ENCODE data around the gene SEMA5B.

Gene SEMA5B

DNA sequence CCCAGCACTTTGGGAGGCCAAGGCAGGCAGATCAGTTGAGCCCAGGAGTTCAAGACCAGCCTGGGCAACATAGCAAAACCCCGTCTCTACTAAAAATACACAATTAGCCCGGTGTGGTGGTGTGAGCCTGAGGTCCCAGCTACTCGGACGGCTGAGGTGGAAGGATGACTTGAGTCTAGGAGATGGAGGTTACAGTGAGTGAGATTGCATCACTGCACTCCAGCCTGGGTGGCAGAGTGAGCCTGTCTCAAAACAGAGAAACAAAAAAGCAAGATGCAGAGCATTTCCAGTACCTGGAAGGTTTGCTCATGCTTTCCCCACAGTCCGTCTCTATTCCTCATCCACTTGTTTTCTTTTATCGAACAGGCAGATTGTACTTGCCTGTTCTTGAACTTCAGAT is 35.5 kb upstream of the SEMA5B start:
- H3K79me2 ChIP-seq (ENCODE audit: control insufficient read depth, insufficient read depth, low read length, poor library complexity), result peaks cover 11% of the 10 kb centered on the region
- no peak overlapping the region for H3K18ac ChIP-seq (ENCODE audit: low read length)
- no peaks in the 10 kb centered on the region for H3K36me3 ChIP-seq (ENCODE audit: control insufficient read depth in 1 of 2, insufficient read depth in 2 of 2, low read length in 2 of 2)
- H3K27me3 ChIP-seq (ENCODE audit: insufficient read depth, low read length), result no peaks in the 10 kb centered on the region
- H4K91ac ChIP-seq (ENCODE audit: low read depth, low read length), result no peak overlapping the region
- H3K9ac ChIP-seq (ENCODE audit: low read length), result no peak overlapping the region
- no peak overlapping the region for H2AFZ ChIP-seq (ENCODE audit: insufficient read depth, low read length, poor library complexity)
- no peak overlapping the region for H2BK5ac ChIP-seq (ENCODE audit: low read depth, low read length, poor library complexity)
- WGBS (ENCODE audit: extremely low coverage, insufficient coverage, insufficient read length), result no CpG with 5 or more reads among the region's 6 CpGs
- no peak overlapping the region for H2BK120ac ChIP-seq (ENCODE audit: insufficient read depth, low read length, poor library complexity)
- H3K27ac ChIP-seq (ENCODE audit: low read depth, low read length), result no peak overlapping the region
- H3K4me2 ChIP-seq (ENCODE audit: low read length), result no peak overlapping the region
- H3K9me3 ChIP-seq (ENCODE audit: insufficient read depth, low read depth, low read length), result no peaks in the 10 kb centered on the region
- no peak overlapping the region for H3K4me3 ChIP-seq (ENCODE audit: low read depth, low read length)
- H3K4me1 ChIP-seq (ENCODE audit: control insufficient read depth in 1 of 2, insufficient read depth in 2 of 2, low read length in 2 of 2), result peaks cover 5 to 6% of the 10 kb centered on the region in 2 experiments
- no peak overlapping the region for H2BK12ac ChIP-seq (ENCODE audit: low read length)
- H3K23ac ChIP-seq (ENCODE audit: low read length), result no peak overlapping the region
- H4K8ac ChIP-seq (ENCODE audit: low read depth, low read length), result no peak overlapping the region
- H3K79me1 ChIP-seq (ENCODE audit: low read length), result peaks cover 14% of the 10 kb centered on the region
- no peak for DNase-seq
- H2AK5ac ChIP-seq (ENCODE audit: low read length), result no peak overlapping the region
- no peak overlapping the region for H4K12ac ChIP-seq (ENCODE audit: low read depth, low read length)
- no peak overlapping the region for H3K4ac ChIP-seq (ENCODE audit: low read depth, low read length)
- no peak overlapping the region for H3K14ac ChIP-seq (ENCODE audit: low read length)

GRCh38 chr3:123061856-123062255 is 34.3 kb upstream of the SEMA5B start:
- H3K27ac ChIP-seq (ENCODE audit: low read depth, low read length), result no peak overlapping the region
- no peak overlapping the region for H4K12ac ChIP-seq (ENCODE audit: low read depth, low read length)
- no peak overlapping the region for H3K4ac ChIP-seq (ENCODE audit: low read depth, low read length)
- DNase-seq, result no peak
- H3K14ac ChIP-seq (ENCODE audit: low read length), result no peak overlapping the region
- no peak overlapping the region for H3K4me3 ChIP-seq (ENCODE audit: low read depth, low read length)
- H2BK120ac ChIP-seq (ENCODE audit: insufficient read depth, low read length, poor library complexity), result no peak overlapping the region
- H4K8ac ChIP-seq (ENCODE audit: low read depth, low read length), result no peak overlapping the region
- no peaks in the 10 kb centered on the region for H3K9me3 ChIP-seq (ENCODE audit: insufficient read depth, low read depth, low read length)
- no peak overlapping the region for H3K4me2 ChIP-seq (ENCODE audit: low read length)
- H3K9ac ChIP-seq (ENCODE audit: low read length), result no peak overlapping the region
- H3K79me2 ChIP-seq (ENCODE audit: control insufficient read depth, insufficient read depth, low read length, poor library complexity), result no peaks in the 10 kb centered on the region
- H2BK5ac ChIP-seq (ENCODE audit: low read depth, low read length, poor library complexity), result no peak overlapping the region
- no peak overlapping the region for H2AFZ ChIP-seq (ENCODE audit: insufficient read depth, low read length, poor library complexity)
- H3K4me1 ChIP-seq (ENCODE audit: control insufficient read depth in 1 of 2, insufficient read depth in 2 of 2, low read length in 2 of 2), result peaks cover 2 to 3% of the 10 kb centered on the region in 2 experiments
- no peaks in the 10 kb centered on the region for H3K27me3 ChIP-seq (ENCODE audit: insufficient read depth, low read length)
- H3K18ac ChIP-seq (ENCODE audit: low read length), result no peak overlapping the region
- H3K23ac ChIP-seq (ENCODE audit: low read length), result no peak overlapping the region
- no peaks in the 10 kb centered on the region for H3K36me3 ChIP-seq (ENCODE audit: control insufficient read depth in 1 of 2, insufficient read depth in 2 of 2, low read length in 2 of 2)
- H2BK12ac ChIP-seq (ENCODE audit: low read length), result no peak overlapping the region
- H4K91ac ChIP-seq (ENCODE audit: low read depth, low read length), result no peak overlapping the region
- no CpG with 5 or more reads among the region's 7 CpGs for WGBS (ENCODE audit: extremely low coverage, insufficient coverage, insufficient read length)
- no peak overlapping the region for H2AK5ac ChIP-seq (ENCODE audit: low read length)
- peaks cover 3% of the 10 kb centered on the region for H3K79me1 ChIP-seq (ENCODE audit: low read length)

- Histone ChIP-seq H3K9me3 (ENCODE audit: insufficient read depth, low read depth, low read length) (no peaks in the 10 kb centered on the region), H3K18ac (ENCODE audit: low read length) (no peak overlapping the region), H3K4me2 (ENCODE audit: low read length) (no peak overlapping the region), H2BK12ac (ENCODE audit: low read length) (no peak overlapping the region), H3K79me1 (ENCODE audit: low read length) (no peaks in the 10 kb centered on the region), H3K14ac (ENCODE audit: low read length) (no peak overlapping the region), H3K36me3 (ENCODE audit: control insufficient read depth in 1 of 2, insufficient read depth in 2 of 2, low read length in 2 of 2) (no peaks in the 10 kb centered on the region), H3K4ac (ENCODE audit: low read depth, low read length) (no peak overlapping the region), H4K12ac (ENCODE audit: low read depth, low read length) (no peak overlapping the region), H2AFZ (ENCODE audit: insufficient read depth, low read length, poor library complexity) (no peak overlapping the region), H4K91ac (ENCODE audit: low read depth, low read length) (no peak overlapping the region), H3K27me3 (ENCODE audit: insufficient read depth, low read length) (no peaks in the 10 kb centered on the region), H3K23ac (ENCODE audit: low read length) (no peak overlapping the region), H3K4me3 (ENCODE audit: low read depth, low read length) (no peak overlapping the region), H3K79me2 (ENCODE audit: control insufficient read depth, insufficient read depth, low read length, poor library complexity) (no peaks in the 10 kb centered on the region), H3K27ac (ENCODE audit: low read depth, low read length) (no peak overlapping the region), H3K4me1 (ENCODE audit: control insufficient read depth in 1 of 2, insufficient read depth in 2 of 2, low read length in 2 of 2) (peaks cover 0 to 2% of the 10 kb centered on the region in 2 experiments), H3K9ac (ENCODE audit: low read length) (no peak overlapping the region), H2AK5ac (ENCODE audit: low read length) (no peak overlapping the region), H4K8ac (ENCODE audit: low read depth, low read length) (no peak overlapping the region), H2BK120ac (ENCODE audit: insufficient read depth, low read length, poor library complexity) (no peak overlapping the region), H2BK5ac (ENCODE audit: low read depth, low read length, poor library complexity) (no peak overlapping the region)
- DNase-seq, result no peak
These were observed 32.5 kb upstream of the SEMA5B start for GRCh38 chr3:123060054-123060453.

- Histone ChIP-seq H3K9me3 (ENCODE audit: insufficient read depth, low read depth, low read length) (no peaks in the 10 kb centered on the region), H3K4me2 (ENCODE audit: low read length) (no peak overlapping the region), H3K23ac (ENCODE audit: low read length) (no peak overlapping the region), H3K4me1 (ENCODE audit: control insufficient read depth in 1 of 2, insufficient read depth in 2 of 2, low read length in 2 of 2) (no peaks in the 10 kb centered on the region), H3K79me1 (ENCODE audit: low read length) (no peaks in the 10 kb centered on the region), H3K4ac (ENCODE audit: low read depth, low read length) (no peak overlapping the region), H3K14ac (ENCODE audit: low read length) (no peak overlapping the region), H3K27me3 (ENCODE audit: insufficient read depth, low read length) (no peaks in the 10 kb centered on the region), H2BK5ac (ENCODE audit: low read depth, low read length, poor library complexity) (no peak overlapping the region), H3K36me3 (ENCODE audit: control insufficient read depth in 1 of 2, insufficient read depth in 2 of 2, low read length in 2 of 2) (no peaks in the 10 kb centered on the region), H3K4me3 (ENCODE audit: low read depth, low read length) (no peak overlapping the region), H2AFZ (ENCODE audit: insufficient read depth, low read length, poor library complexity) (no peak overlapping the region), H2AK5ac (ENCODE audit: low read length) (no peak overlapping the region), H3K79me2 (ENCODE audit: control insufficient read depth, insufficient read depth, low read length, poor library complexity) (no peaks in the 10 kb centered on the region), H3K9ac (ENCODE audit: low read length) (no peak overlapping the region), H4K91ac (ENCODE audit: low read depth, low read length) (no peak overlapping the region), H2BK120ac (ENCODE audit: insufficient read depth, low read length, poor library complexity) (no peak overlapping the region), H3K18ac (ENCODE audit: low read length) (no peak overlapping the region), H4K8ac (ENCODE audit: low read depth, low read length) (no peak overlapping the region), H2BK12ac (ENCODE audit: low read length) (no peak overlapping the region), H3K27ac (ENCODE audit: low read depth, low read length) (no peak overlapping the region), H4K12ac (ENCODE audit: low read depth, low read length) (no peak overlapping the region)
- WGBS (ENCODE audit: extremely low coverage, insufficient coverage, insufficient read length), result no CpG with 5 or more reads among the region's 5 CpGs
- DNase-seq, result no peak
These were observed 30.9 kb upstream of the SEMA5B start for GRCh38 chr3:123058505-123058904.
